Measurements from ENCODE around the gene MOSPD3. TPM values are rescaled to one million over a fixed set of nuclear protein-coding genes. Genes with fewer than 3 reads are reported as not detected.

The MOSPD3 gene
- total and polyA plus RNA-seq, 2 experiments from 2014 or later = 15.3 to 23.5 TPM

- Histone ChIP-seq H3K27me3 (ENCODE audit: insufficient read depth) (peaks cover 4% of the 10 kb centered on the region; the same call in 1 of the 2 replicates), H3F3A (replicated peaks; ENCODE audit: low read depth) (0 out of 2 replicates have a peak, but pooled peaks cover 2% of the 10 kb centered on the region), H4K20me1 (replicated peaks; ENCODE audit: insufficient read depth) (no peaks in the 10 kb centered on the region), H3K4me1 (ENCODE audit: insufficient read depth) (peaks cover 4% of the 10 kb centered on the region), H3K79me2 (replicated peaks; ENCODE audit: insufficient read depth) (no peaks in the 10 kb centered on the region), H3K27ac (ENCODE audit: low read depth) (no peak overlapping the region), H3K9me2 (ENCODE audit: insufficient read depth) (no peaks in the 10 kb centered on the region), H3K4me3 (no peak overlapping the region), H3K36me3 (ENCODE audit: insufficient read depth) (no peaks in the 10 kb centered on the region), H3K4me2 (no peak overlapping the region), H2AFZ (no peak overlapping the region)
- DNase-seq (ENCODE audit: low spot score) = no peak
- no peaks in the 10 kb centered on the region for H3K36me3 Mint-ChIP-seq (ENCODE audit: low read depth)
- peaks cover 18% of the 10 kb centered on the region for H3K27me3 Mint-ChIP-seq (ENCODE audit: insufficient read depth, low read depth, poor library complexity)
- H3K4me3 Mint-ChIP-seq = no peak overlapping the region
- peaks cover 2% of the 10 kb centered on the region; the same call in 2 of the 3 replicates for H3K4me1 Mint-ChIP-seq
- TF ChIP-seq CREB1 (CRISPR knock-in tag; IDR thresholded peaks at IDR 0.05; ENCODE audit: low read depth) = no peak
- TF ChIP-seq ZNF331 (CRISPR knock-in tag; IDR thresholded peaks at IDR 0.05; ENCODE audit: low read depth) = no peak
- TF ChIP-seq NANOG (IDR thresholded peaks at IDR 0.05; ENCODE audit: borderline replicate concordance) = no peak
- no peak for TF ChIP-seq EZH2phosphoT487 (IDR thresholded peaks at IDR 0.05; ENCODE audit: unreplicated experiment)
- no peaks in the 10 kb centered on the region for H3K9me3 Mint-ChIP-seq
- H3K27ac Mint-ChIP-seq = peak overlapping the region; percentile 20
- ATAC-seq = no peak
These were observed 8.5 kb downstream of the MOSPD3 start for GRCh38 chr7:100620804-100621203.

GRCh38 chr7:100621554-100621953, 9.2 kb downstream of the MOSPD3 start:
- H2AFZ ChIP-seq = no peak overlapping the region
- ATAC-seq = no peak

More at GRCh38 chr7:100621554-100621953, 9.2 kb downstream of the MOSPD3 start:
- Histone ChIP-seq H3K4me1 (ENCODE audit: insufficient read depth) (peaks cover 10% of the 10 kb centered on the region), H3K27ac (ENCODE audit: low read depth) (no peak overlapping the region), H3K36me3 (ENCODE audit: insufficient read depth) (no peaks in the 10 kb centered on the region), H3K79me2 (replicated peaks; ENCODE audit: insufficient read depth) (no peaks in the 10 kb centered on the region), H3K9me2 (ENCODE audit: insufficient read depth) (no peaks in the 10 kb centered on the region), H3K4me2 (no peak overlapping the region), H3K27me3 (ENCODE audit: insufficient read depth) (peaks cover 4% of the 10 kb centered on the region; the same call in 1 of the 2 replicates), H3F3A (replicated peaks; ENCODE audit: low read depth) (0 out of 2 replicates have a peak, but pooled peaks cover 2% of the 10 kb centered on the region), H4K20me1 (replicated peaks; ENCODE audit: insufficient read depth) (no peaks in the 10 kb centered on the region), H3K4me3 (no peak overlapping the region)
- H3K36me3 Mint-ChIP-seq (ENCODE audit: low read depth) = no peaks in the 10 kb centered on the region
- no peak overlapping the region for H3K4me3 Mint-ChIP-seq
- H3K27ac Mint-ChIP-seq = no peak overlapping the region
- peaks cover 5% of the 10 kb centered on the region; the same call in 2 of the 3 replicates for H3K4me1 Mint-ChIP-seq
- H3K9me3 Mint-ChIP-seq = no peaks in the 10 kb centered on the region
- peaks cover 21% of the 10 kb centered on the region for H3K27me3 Mint-ChIP-seq (ENCODE audit: insufficient read depth, low read depth, poor library complexity)
- no peak for DNase-seq (ENCODE audit: low spot score)
- TF ChIP-seq REST (IDR thresholded peaks at IDR 0.05; ENCODE audit: unreplicated experiment) (no peak), ZNF114 (CRISPR knock-in tag; IDR thresholded peaks at IDR 0.05) (no peak), POLR2AphosphoS5 (IDR thresholded peaks at IDR 0.05; ENCODE audit: low read depth) (no peak), STAT1 (IDR thresholded peaks at IDR 0.05; ENCODE audit: unreplicated experiment) (no peak), EZH2phosphoT487 (IDR thresholded peaks at IDR 0.05; ENCODE audit: unreplicated experiment) (no peak), ZNF331 (CRISPR knock-in tag; IDR thresholded peaks at IDR 0.05; ENCODE audit: low read depth) (no peak), CREB1 (CRISPR knock-in tag; IDR thresholded peaks at IDR 0.05; ENCODE audit: low read depth) (no peak)

Measured in GM23338 (cell line).